Neural cell (in vitro differentiated cells): Measurements from ENCODE around the gene CCR7. TPM values are rescaled to one million over a fixed set of nuclear protein-coding genes. Genes with fewer than 3 reads are reported as not detected.

Experiments
- H2AFZ ChIP-seq: fragments of 200-600, 300-800 bp; sonication (generic), shearing (Covaris generic); 2 replicates; pipeline ENCODE4 v1.6.0; 2014; ENCODE audit warnings: low read depth, mild to moderate bottlenecking, antibody characterized with exemption, low read length, moderate library complexity
- H3F3A ChIP-seq: fragments of 200-600 bp; shearing (Covaris generic); 2 replicates; pipeline ENCODE4 v1.6.1; 2016; ENCODE audit warnings: mild to moderate bottlenecking, moderate library complexity, mixed read lengths, antibody characterized with exemption, low read length; ENCODE audit not compliant: insufficient read depth, poor library complexity, severe bottlenecking
- H3K27ac ChIP-seq: fragments of 200-600, 300-800 bp; sonication (generic), shearing (Covaris generic); 2 replicates; pipeline ENCODE4 v1.5.1; 2014; ENCODE audit warnings: mild to moderate bottlenecking, low read length, moderate library complexity
- H3K27me3 ChIP-seq: fragments of 300-800, 200-600 bp; sonication (generic), shearing (Covaris generic); 2 replicates; pipeline ENCODE4 v1.6.0; 2014; ENCODE audit warnings: mild to moderate bottlenecking, low read depth, low read length, moderate library complexity; ENCODE audit not compliant: insufficient read depth
- H3K36me3 ChIP-seq: fragments of 300-800, 200-600 bp; sonication (generic), shearing (Covaris generic); 2 replicates; pipeline ENCODE4 v1.5.1; 2014; ENCODE audit warnings: mild to moderate bottlenecking, antibody characterized with exemption, low read length, moderate library complexity; ENCODE audit not compliant: insufficient read depth
- H3K4me2 ChIP-seq: fragments of 300-800, 200-600 bp; sonication (generic), shearing (Covaris generic); 2 replicates; pipeline ENCODE4 v1.6.0; 2014; ENCODE audit warnings: mild to moderate bottlenecking, low read length
- H3K4me3 ChIP-seq: fragments of 300-800, 200-600 bp; sonication (generic), shearing (Covaris generic); 2 replicates; pipeline ENCODE4 v1.5.1; 2014; ENCODE audit warnings: mild to moderate bottlenecking, low read length, moderate library complexity
- H3K79me2 ChIP-seq: fragments of 200-600 bp; shearing (Covaris generic); replicated peaks from 2 replicates; pipeline ENCODE4 v1.6.0; 2014; ENCODE audit warnings: mild to moderate bottlenecking, low read length, moderate library complexity; ENCODE audit not compliant: insufficient read depth
- H3K9ac ChIP-seq: fragments of 300-800, 200-600 bp; sonication (generic), shearing (Covaris generic); 2 replicates; pipeline ENCODE4 v1.6.1; 2016; ENCODE audit warnings: mild to moderate bottlenecking, low read length, mixed read lengths
- H3K9me2 ChIP-seq: fragments of 200-600 bp; shearing (Covaris generic); 2 replicates; pipeline ENCODE4 v1.6.1; 2016; ENCODE audit warnings: mild to moderate bottlenecking, low read length, mixed read lengths; ENCODE audit not compliant: insufficient read depth
- H3K9me3 ChIP-seq: fragments of 200-600, 300-800 bp; sonication (generic), shearing (Covaris generic); 2 replicates; pipeline ENCODE4 v1.6.1; 2016; ENCODE audit warnings: mild to moderate bottlenecking, mixed run types, low read length, moderate library complexity, mixed read lengths
- H4K20me1 ChIP-seq: fragments of 200-600 bp; shearing (Covaris generic); 2 replicates; pipeline ENCODE4 v1.6.1; 2016; ENCODE audit warnings: mild to moderate bottlenecking, mixed run types; ENCODE audit not compliant: insufficient read depth
- EP300 ChIP-seq: fragments of 450-650 bp; conservative IDR thresholded peaks from 2 replicates; pipeline ENCODE4 v1.6.1; 2014; ENCODE audit warnings: antibody characterized with exemption, mild to moderate bottlenecking, moderate library complexity; ENCODE audit not compliant: poor library complexity, severe bottlenecking
- EZH2 ChIP-seq: fragments of 200-600, 300-800 bp; shearing (Covaris generic), sonication (generic); IDR thresholded peaks from 2 replicates; pipeline ENCODE4 v1.6.1; 2014; ENCODE audit warnings: antibody characterized with exemption, low read length, borderline replicate concordance, mild to moderate bottlenecking; ENCODE audit not compliant: insufficient read depth, poor library complexity, severe bottlenecking
- MXI1 ChIP-seq: fragments of 450-650 bp; conservative IDR thresholded peaks from 2 replicates; pipeline ENCODE4 v1.6.1; 2014; ENCODE audit warnings: antibody characterized with exemption, mild to moderate bottlenecking; ENCODE audit not compliant: poor library complexity, severe bottlenecking
- POLR2AphosphoS5 ChIP-seq: IDR thresholded peaks from 2 replicates; pipeline ENCODE4 v1.6.1; 2012
- RAD21 ChIP-seq: fragments of 450-650 bp; conservative IDR thresholded peaks from 2 replicates; pipeline ENCODE4 v1.6.1; 2014; ENCODE audit warnings: antibody characterized with exemption, mild to moderate bottlenecking, moderate library complexity
- SMC3 ChIP-seq: fragments of 450-650 bp; conservative IDR thresholded peaks from 2 replicates; pipeline ENCODE4 v1.6.1; 2014; ENCODE audit warnings: antibody characterized with exemption, mild to moderate bottlenecking, moderate library complexity; ENCODE audit not compliant: poor library complexity
- TAF1 ChIP-seq: IDR thresholded peaks from 2 replicates; pipeline ENCODE4 v1.6.1; 2012; ENCODE audit warnings: low read depth
- polyA plus RNA-seq: library from polyadenylated mRNA; depleted of rRNA; stranded (reverse); fragments of >200 nt; gene quantifications from 2 replicates; pipeline ENCODE4 v1.2.3, GENCODE V29; 2014
- TF ChIP-seq, protein P1 (sequence below): fragments of 450-650 bp; IDR thresholded peaks from 2 replicates; pipeline ENCODE4 v1.5.1; 2014; ENCODE audit warnings: antibody characterized with exemption, mild to moderate bottlenecking, moderate library complexity; ENCODE audit not compliant: poor library complexity, severe bottlenecking
- TF ChIP-seq, protein P2 (sequence below): IDR thresholded peaks from 2 replicates; pipeline ENCODE4 v1.6.1; 2012; ENCODE audit warnings: borderline replicate concordance

Gene CCR7
- polyA plus RNA-seq, 1 donor from 2014 or later = not detected

DNA sequence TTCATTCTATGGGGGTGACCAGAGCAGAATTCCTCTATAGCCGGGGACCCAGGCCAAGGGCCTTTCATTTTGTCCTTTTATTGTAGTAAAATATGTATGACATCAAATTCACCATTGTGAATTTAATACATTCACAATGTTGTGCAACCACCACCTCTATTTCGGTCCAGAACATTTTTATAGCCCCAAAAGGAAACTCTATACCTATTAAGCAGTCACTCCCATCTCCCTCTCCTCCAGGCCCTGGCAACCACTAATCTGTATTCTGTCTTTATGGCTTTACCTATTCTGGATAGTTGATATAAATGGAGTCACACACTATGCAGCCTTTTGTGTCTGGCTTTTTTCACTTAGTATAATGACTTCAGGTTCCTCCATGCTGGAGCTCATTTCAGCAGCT, 54.1 kb downstream of the CCR7 start:
- H2AFZ ChIP-seq = no peak overlapping the region
- H3K36me3 ChIP-seq = no peaks in the 10 kb centered on the region
- no peaks in the 10 kb centered on the region for H4K20me1 ChIP-seq
- no peaks in the 10 kb centered on the region for H3K79me2 ChIP-seq
- no peaks in the 10 kb centered on the region for H3K9me3 ChIP-seq
- no peaks in the 10 kb centered on the region for H3K9me2 ChIP-seq
- no peak for TF ChIP-seq EZH2
- H3K27ac ChIP-seq = no peak overlapping the region
- no peak overlapping the region for H3K4me3 ChIP-seq
- H3K4me2 ChIP-seq = no peak overlapping the region
- H3K9ac ChIP-seq = no peak overlapping the region
- no peaks in the 10 kb centered on the region for H3K27me3 ChIP-seq
- no peaks in the 10 kb centered on the region for H3F3A ChIP-seq

DNA sequence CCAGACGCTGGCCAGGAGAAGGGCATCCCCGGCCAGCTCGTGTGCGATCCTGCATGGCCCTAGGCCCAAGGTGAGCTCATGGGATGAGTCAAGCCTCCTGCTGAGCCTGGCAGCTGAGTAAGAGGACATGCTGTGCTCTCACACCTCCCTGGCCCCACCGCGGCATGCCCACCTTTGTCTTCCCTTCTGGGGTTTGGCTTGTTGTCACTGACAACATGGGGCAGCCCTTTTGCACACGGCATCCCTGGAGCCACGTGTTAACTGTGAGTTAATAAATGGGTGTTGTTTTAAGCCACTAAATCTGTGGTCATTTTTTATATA, 55.0 kb downstream of the CCR7 start:
- Histone ChIP-seq H3K9me3 (no peaks in the 10 kb centered on the region), H3K4me3 (no peak overlapping the region), H3K27ac (no peak overlapping the region), H3K9me2 (no peaks in the 10 kb centered on the region), H3F3A (no peaks in the 10 kb centered on the region), H3K4me2 (no peak overlapping the region), H4K20me1 (no peaks in the 10 kb centered on the region), H2AFZ (no peak overlapping the region), H3K9ac (no peak overlapping the region), H3K36me3 (no peaks in the 10 kb centered on the region), H3K27me3 (no peaks in the 10 kb centered on the region), H3K79me2 (no peaks in the 10 kb centered on the region)
- TF ChIP-seq EZH2 = no peak
- TF ChIP-seq EP300 = no peak
- no peak for TF ChIP-seq TAF1
- TF ChIP-seq MXI1 = no peak
- TF ChIP-seq, protein P1, sequence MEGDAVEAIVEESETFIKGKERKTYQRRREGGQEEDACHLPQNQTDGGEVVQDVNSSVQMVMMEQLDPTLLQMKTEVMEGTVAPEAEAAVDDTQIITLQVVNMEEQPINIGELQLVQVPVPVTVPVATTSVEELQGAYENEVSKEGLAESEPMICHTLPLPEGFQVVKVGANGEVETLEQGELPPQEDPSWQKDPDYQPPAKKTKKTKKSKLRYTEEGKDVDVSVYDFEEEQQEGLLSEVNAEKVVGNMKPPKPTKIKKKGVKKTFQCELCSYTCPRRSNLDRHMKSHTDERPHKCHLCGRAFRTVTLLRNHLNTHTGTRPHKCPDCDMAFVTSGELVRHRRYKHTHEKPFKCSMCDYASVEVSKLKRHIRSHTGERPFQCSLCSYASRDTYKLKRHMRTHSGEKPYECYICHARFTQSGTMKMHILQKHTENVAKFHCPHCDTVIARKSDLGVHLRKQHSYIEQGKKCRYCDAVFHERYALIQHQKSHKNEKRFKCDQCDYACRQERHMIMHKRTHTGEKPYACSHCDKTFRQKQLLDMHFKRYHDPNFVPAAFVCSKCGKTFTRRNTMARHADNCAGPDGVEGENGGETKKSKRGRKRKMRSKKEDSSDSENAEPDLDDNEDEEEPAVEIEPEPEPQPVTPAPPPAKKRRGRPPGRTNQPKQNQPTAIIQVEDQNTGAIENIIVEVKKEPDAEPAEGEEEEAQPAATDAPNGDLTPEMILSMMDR = no peak
- TF ChIP-seq POLR2AphosphoS5 = no peak
- no peak for TF ChIP-seq RAD21
- TF ChIP-seq SMC3 = no peak
- TF ChIP-seq, protein P2, sequence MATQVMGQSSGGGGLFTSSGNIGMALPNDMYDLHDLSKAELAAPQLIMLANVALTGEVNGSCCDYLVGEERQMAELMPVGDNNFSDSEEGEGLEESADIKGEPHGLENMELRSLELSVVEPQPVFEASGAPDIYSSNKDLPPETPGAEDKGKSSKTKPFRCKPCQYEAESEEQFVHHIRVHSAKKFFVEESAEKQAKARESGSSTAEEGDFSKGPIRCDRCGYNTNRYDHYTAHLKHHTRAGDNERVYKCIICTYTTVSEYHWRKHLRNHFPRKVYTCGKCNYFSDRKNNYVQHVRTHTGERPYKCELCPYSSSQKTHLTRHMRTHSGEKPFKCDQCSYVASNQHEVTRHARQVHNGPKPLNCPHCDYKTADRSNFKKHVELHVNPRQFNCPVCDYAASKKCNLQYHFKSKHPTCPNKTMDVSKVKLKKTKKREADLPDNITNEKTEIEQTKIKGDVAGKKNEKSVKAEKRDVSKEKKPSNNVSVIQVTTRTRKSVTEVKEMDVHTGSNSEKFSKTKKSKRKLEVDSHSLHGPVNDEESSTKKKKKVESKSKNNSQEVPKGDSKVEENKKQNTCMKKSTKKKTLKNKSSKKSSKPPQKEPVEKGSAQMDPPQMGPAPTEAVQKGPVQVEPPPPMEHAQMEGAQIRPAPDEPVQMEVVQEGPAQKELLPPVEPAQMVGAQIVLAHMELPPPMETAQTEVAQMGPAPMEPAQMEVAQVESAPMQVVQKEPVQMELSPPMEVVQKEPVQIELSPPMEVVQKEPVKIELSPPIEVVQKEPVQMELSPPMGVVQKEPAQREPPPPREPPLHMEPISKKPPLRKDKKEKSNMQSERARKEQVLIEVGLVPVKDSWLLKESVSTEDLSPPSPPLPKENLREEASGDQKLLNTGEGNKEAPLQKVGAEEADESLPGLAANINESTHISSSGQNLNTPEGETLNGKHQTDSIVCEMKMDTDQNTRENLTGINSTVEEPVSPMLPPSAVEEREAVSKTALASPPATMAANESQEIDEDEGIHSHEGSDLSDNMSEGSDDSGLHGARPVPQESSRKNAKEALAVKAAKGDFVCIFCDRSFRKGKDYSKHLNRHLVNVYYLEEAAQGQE = no peak
